Fibroblast of lung (primary cell): Measurements from ENCODE around the gene PTGDS.

Experiments
- CTCF ChIP-seq, 2 donors: IDR thresholded peaks in 1 of 2; conservative IDR thresholded peaks in 1 of 2; 1 replicate in 1 of 2; 2 replicates in 1 of 2; pipeline ENCODE4 v1.5.1; 2011 to 2012; ENCODE audit warnings: low read length in 2 of 2, control low read depth in 1 of 2, inconsistent platforms in 1 of 2, low read depth in 1 of 2, mild to moderate bottlenecking in 1 of 2
- EZH2 ChIP-seq: IDR thresholded peaks from 2 replicates; pipeline ENCODE4 v1.5.1; 2012; ENCODE audit warnings: low read length, control low read depth, mild to moderate bottlenecking; ENCODE audit errors: missing control alignments

GRCh38 chr9:137021979-137022661, 44.8 kb downstream of the PTGDS start:
- TF ChIP-seq CTCF (conservative IDR thresholded peaks at IDR 0.05 in 1 of 2, IDR thresholded peaks at IDR 0.05 in 1 of 2; ENCODE audit: low read depth in 1 of 2, low read length in 2 of 2): no peak
- TF ChIP-seq EZH2: no peak
